ENCODE results near the gene ASB5. TPM values are rescaled to one million over a fixed set of nuclear protein-coding genes. Genes with fewer than 3 reads are reported as not detected.
"Not testable (repeated sequence)": the region's sequence is repeated elsewhere in the genome, so short reads cannot be mapped to it uniquely, and the experiment has no call there.

Gene ASB5
- total RNA-seq, 1 experiment from 2014 or later = not detected

- CTCF ChIA-PET = no interaction called here
Measured at GRCh38 chr4:176288020-176288419, 19.0 kb upstream of the ASB5 start.

GRCh38 chr4:176287546-176287945 is 18.5 kb upstream of the ASB5 start:
- intact Hi-C loops (cut with micrococcal nuclease; ENCODE audit: unreplicated experiment) = no loop called here
- no peaks in the 10 kb centered on the region for H3K27me3 Mint-ChIP-seq (ENCODE audit: unreplicated experiment)
- no peaks in the 10 kb centered on the region for H3K36me3 Mint-ChIP-seq (ENCODE audit: insufficient read depth, unreplicated experiment)
- no peaks in the 10 kb centered on the region for H3K9me3 Mint-ChIP-seq (ENCODE audit: low read depth, unreplicated experiment)
- TF ChIP-seq CTCF (IDR thresholded peaks at IDR 0.05; ENCODE audit: unreplicated experiment) = no peak
- H3K4me3 Mint-ChIP-seq (ENCODE audit: low read depth, unreplicated experiment) = no peak overlapping the region
- no peak overlapping the region for H3K27ac Mint-ChIP-seq (ENCODE audit: unreplicated experiment)
- no peaks in the 10 kb centered on the region for H3K4me1 Mint-ChIP-seq (ENCODE audit: low read depth, unreplicated experiment)
- CTCF ChIA-PET = no interaction called here
- DNase-seq = no peak
- no TSS peak for BruUV-seq (replicated peaks)

More at GRCh38 chr4:176288020-176288419, 19.0 kb upstream of the ASB5 start:
- Mint-ChIP-seq H3K27ac (ENCODE audit: unreplicated experiment) (no peak overlapping the region), H3K4me3 (ENCODE audit: low read depth, unreplicated experiment) (no peak overlapping the region), H3K27me3 (ENCODE audit: unreplicated experiment) (no peaks in the 10 kb centered on the region), H3K36me3 (ENCODE audit: insufficient read depth, unreplicated experiment) (no peaks in the 10 kb centered on the region), H3K4me1 (ENCODE audit: low read depth, unreplicated experiment) (no peaks in the 10 kb centered on the region), H3K9me3 (ENCODE audit: low read depth, unreplicated experiment) (no peaks in the 10 kb centered on the region)
- DNase-seq = no peak
- no TSS peak for BruUV-seq (replicated peaks)
- TF ChIP-seq CTCF (IDR thresholded peaks at IDR 0.05; ENCODE audit: unreplicated experiment) = no peak
- intact Hi-C loops (cut with micrococcal nuclease; ENCODE audit: unreplicated experiment) = no loop called here

GRCh38 chr4:176286728-176287127 is 17.7 kb upstream of the ASB5 start:
- H3K4me3 Mint-ChIP-seq (ENCODE audit: low read depth, unreplicated experiment) = no peak overlapping the region
- H3K27ac Mint-ChIP-seq (ENCODE audit: unreplicated experiment) = no peak overlapping the region
- TF ChIP-seq CTCF (IDR thresholded peaks at IDR 0.05; ENCODE audit: unreplicated experiment) = no peak
- DNase-seq = no peak
- no peaks in the 10 kb centered on the region for H3K9me3 Mint-ChIP-seq (ENCODE audit: low read depth, unreplicated experiment)
- H3K36me3 Mint-ChIP-seq (ENCODE audit: insufficient read depth, unreplicated experiment) = no peaks in the 10 kb centered on the region
- intact Hi-C loops (cut with micrococcal nuclease; ENCODE audit: unreplicated experiment) = no loop called here
- H3K27me3 Mint-ChIP-seq (ENCODE audit: unreplicated experiment) = no peaks in the 10 kb centered on the region
- no TSS peak for BruUV-seq (replicated peaks)
- CTCF ChIA-PET = no interaction called here
- H3K4me1 Mint-ChIP-seq (ENCODE audit: low read depth, unreplicated experiment) = no peaks in the 10 kb centered on the region

- DNase-seq; H3K4me1 Mint-ChIP-seq (ENCODE audit: low read depth, unreplicated experiment); H3K27ac Mint-ChIP-seq (ENCODE audit: unreplicated experiment); H3K27me3 Mint-ChIP-seq (ENCODE audit: unreplicated experiment); CTCF ChIA-PET; H3K9me3 Mint-ChIP-seq (ENCODE audit: low read depth, unreplicated experiment); H3K4me3 Mint-ChIP-seq (ENCODE audit: low read depth, unreplicated experiment); H3K36me3 Mint-ChIP-seq (ENCODE audit: insufficient read depth, unreplicated experiment); BruUV-seq (replicated peaks): not testable (repeated sequence)
- intact Hi-C loops (cut with micrococcal nuclease; ENCODE audit: unreplicated experiment) = loop anchor here (5.0 to 10.0 kb wide), 3 partner anchors 82 to 1675 kb away; partner anchors contain the start of gene SPATA4
Measured at GRCh38 chr4:176279560-176279959, 10.5 kb upstream of the ASB5 start.

- no TSS peak for BruUV-seq (replicated peaks)
- H3K36me3 Mint-ChIP-seq (ENCODE audit: insufficient read depth, unreplicated experiment) = peaks cover 6% of the 10 kb centered on the region
- H3K27me3 Mint-ChIP-seq (ENCODE audit: unreplicated experiment) = no peaks in the 10 kb centered on the region
- intact Hi-C loops (cut with micrococcal nuclease; ENCODE audit: unreplicated experiment) = loop anchor here (1.0 to 10.0 kb wide), 4 partner anchors 80 to 1673 kb away; partner anchors contain the start of gene SPATA4
- no peaks in the 10 kb centered on the region for H3K9me3 Mint-ChIP-seq (ENCODE audit: low read depth, unreplicated experiment)
- CTCF ChIA-PET = interaction anchor here (0.6 to 0.8 kb wide), 4 partner anchors 36 to 127 kb away, joined by 3 to 5 read pairs (median 4); no protein-coding TSS in a partner anchor
- no peaks in the 10 kb centered on the region for H3K4me1 Mint-ChIP-seq (ENCODE audit: low read depth, unreplicated experiment)
- DNase-seq = peak; percentile 58
- H3K4me3 Mint-ChIP-seq (ENCODE audit: low read depth, unreplicated experiment) = peak overlapping the region; percentile 65
- no peak for TF ChIP-seq CTCF (IDR thresholded peaks at IDR 0.05; ENCODE audit: unreplicated experiment)
- no peak overlapping the region for H3K27ac Mint-ChIP-seq (ENCODE audit: unreplicated experiment)
Measured at GRCh38 chr4:176277162-176277904, 8.3 kb upstream of the ASB5 start.
